Measurements from ENCODE around the gene EFNA4.

EFNA4 gene

GRCh38 chr1:155070721-155071569 lies 7.4 kb downstream of the EFNA4 start:
- H3K36me3 ChIP-seq (ENCODE audit: insufficient read depth, low read length), result no peaks in the 10 kb centered on the region
- peaks cover 13% of the 10 kb centered on the region for H3K4me1 ChIP-seq (ENCODE audit: insufficient read depth, low read length)
- H3K9ac ChIP-seq (ENCODE audit: low read length), result peak overlapping the region; percentile 35
- no peaks in the 10 kb centered on the region for H3K27me3 ChIP-seq (ENCODE audit: control insufficient read depth in 1 of 2, insufficient read depth in 2 of 2, low read length in 2 of 2)
- H3K4me3 ChIP-seq (ENCODE audit: low read depth in 1 of 2, low read length in 2 of 2), result peak overlapping the region; percentile 51 to 68
- H3K27ac ChIP-seq (ENCODE audit: low read depth, low read length), result peak overlapping the region; percentile 28
- no peaks in the 10 kb centered on the region for H3K9me3 ChIP-seq (ENCODE audit: low read length)

- no peaks in the 10 kb centered on the region for H3K27me3 ChIP-seq (ENCODE audit: control insufficient read depth in 1 of 2, insufficient read depth in 2 of 2, low read length in 2 of 2)
- H3K27ac ChIP-seq (ENCODE audit: low read depth, low read length), result no peak overlapping the region
- H3K4me1 ChIP-seq (ENCODE audit: insufficient read depth, low read length), result peaks cover 13% of the 10 kb centered on the region
- H3K9me3 ChIP-seq (ENCODE audit: low read length), result no peaks in the 10 kb centered on the region
- no peaks in the 10 kb centered on the region for H3K36me3 ChIP-seq (ENCODE audit: insufficient read depth, low read length)
- no peak overlapping the region for H3K4me3 ChIP-seq (ENCODE audit: low read depth in 1 of 2, low read length in 2 of 2)
- H3K9ac ChIP-seq (ENCODE audit: low read length), result no peak overlapping the region
Observed at GRCh38 chr1:155071701-155072100, 8.2 kb downstream of the EFNA4 start.

DNA sequence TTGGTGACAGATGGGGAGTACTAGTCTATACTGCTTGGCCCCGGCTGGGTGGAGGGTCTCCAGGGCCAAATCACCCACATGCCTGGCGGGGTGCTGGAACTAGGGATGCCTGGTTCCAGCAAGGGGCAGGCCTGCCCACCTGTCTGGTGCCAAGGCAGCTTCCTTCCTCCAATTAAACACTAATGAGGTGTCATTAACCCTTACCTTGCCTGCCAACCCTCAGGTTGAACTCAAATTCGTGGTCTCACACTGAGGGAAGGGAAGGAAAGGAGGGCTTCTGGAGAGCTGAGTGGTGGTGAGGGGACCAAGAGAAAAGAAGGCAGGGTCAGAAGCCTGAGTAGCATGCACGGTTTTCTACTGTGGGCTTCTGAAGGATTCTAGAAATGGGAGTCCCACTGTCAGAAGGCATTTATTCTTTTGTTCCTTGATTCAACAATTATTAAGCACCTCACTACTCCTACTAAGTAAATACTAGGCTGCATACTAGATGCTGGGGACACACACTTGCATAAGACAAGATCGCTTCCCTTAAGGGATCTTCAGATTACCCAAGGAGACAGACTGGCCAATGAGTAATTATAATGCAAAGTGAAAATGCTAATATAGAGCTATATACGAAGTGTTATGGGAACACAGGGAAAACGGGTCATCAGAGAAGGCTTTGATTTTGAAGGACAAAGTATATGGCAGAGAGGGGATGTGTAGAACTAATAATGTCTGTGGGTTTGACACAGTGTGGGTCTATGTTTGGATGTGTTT lies 9.2 kb downstream of the EFNA4 start:
- H3K9ac ChIP-seq (ENCODE audit: low read length), result no peak overlapping the region
- H3K36me3 ChIP-seq (ENCODE audit: insufficient read depth, low read length), result no peaks in the 10 kb centered on the region
- peaks cover 13% of the 10 kb centered on the region for H3K4me1 ChIP-seq (ENCODE audit: insufficient read depth, low read length)
- H3K9me3 ChIP-seq (ENCODE audit: low read length), result no peaks in the 10 kb centered on the region
- H3K27ac ChIP-seq (ENCODE audit: low read depth, low read length), result no peak overlapping the region
- no peak overlapping the region for H3K4me3 ChIP-seq (ENCODE audit: low read depth in 1 of 2, low read length in 2 of 2)
- H3K27me3 ChIP-seq (ENCODE audit: control insufficient read depth in 1 of 2, insufficient read depth in 2 of 2, low read length in 2 of 2), result no peaks in the 10 kb centered on the region

GRCh38 chr1:155073377-155074242 lies 10.1 kb downstream of the EFNA4 start:
- Histone ChIP-seq H3K27me3 (ENCODE audit: control insufficient read depth in 1 of 2, insufficient read depth in 2 of 2, low read length in 2 of 2) (peaks cover 0 to 4% of the 10 kb centered on the region in 2 donors), H3K4me3 (ENCODE audit: low read depth in 1 of 2, low read length in 2 of 2) (no peak overlapping the region), H3K27ac (ENCODE audit: low read depth, low read length) (no peak overlapping the region), H3K4me1 (ENCODE audit: insufficient read depth, low read length) (peaks cover 13% of the 10 kb centered on the region), H3K36me3 (ENCODE audit: insufficient read depth, low read length) (no peaks in the 10 kb centered on the region), H3K9ac (ENCODE audit: low read length) (no peak overlapping the region), H3K9me3 (ENCODE audit: low read length) (no peaks in the 10 kb centered on the region)

DNA sequence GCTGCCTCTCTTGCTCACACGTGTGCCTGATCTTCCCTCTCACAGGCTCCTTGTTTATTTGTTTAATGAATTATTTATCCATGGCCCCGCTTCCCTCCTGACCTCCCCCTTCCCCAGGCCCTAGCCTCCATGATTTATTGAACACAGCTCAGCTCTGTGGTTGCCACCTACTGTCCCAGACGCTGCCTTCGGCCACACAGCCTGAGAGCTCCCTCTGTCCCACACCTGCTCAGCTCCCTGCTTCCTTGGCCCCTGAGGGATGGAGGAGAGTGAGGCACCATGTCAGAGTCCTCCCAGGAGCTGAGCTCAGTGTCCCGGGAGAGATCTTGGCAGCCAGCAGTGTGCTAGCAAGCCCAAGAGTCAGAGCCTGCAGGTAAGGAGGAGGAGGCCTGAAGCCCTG lies 12.0 kb downstream of the EFNA4 start:
- peaks cover 25% of the 10 kb centered on the region for H3K4me1 ChIP-seq (ENCODE audit: insufficient read depth, low read length)

GRCh38 chr1:155076371-155076770 lies 12.8 kb downstream of the EFNA4 start:
- Histone ChIP-seq H3K27me3 (ENCODE audit: control insufficient read depth in 1 of 2, insufficient read depth in 2 of 2, low read length in 2 of 2) (peaks cover 22 to 30% of the 10 kb centered on the region in 2 donors), H3K4me1 (ENCODE audit: insufficient read depth, low read length) (peaks cover 28% of the 10 kb centered on the region)

More for the DNA sequence above, 12.0 kb downstream of the EFNA4 start:
- Histone ChIP-seq H3K9me3 (ENCODE audit: low read length) (no peaks in the 10 kb centered on the region), H3K27ac (ENCODE audit: low read depth, low read length) (no peak overlapping the region), H3K9ac (ENCODE audit: low read length) (no peak overlapping the region), H3K36me3 (ENCODE audit: insufficient read depth, low read length) (no peaks in the 10 kb centered on the region), H3K4me3 (ENCODE audit: low read depth in 1 of 2, low read length in 2 of 2) (no peak overlapping the region), H3K27me3 (ENCODE audit: control insufficient read depth in 1 of 2, insufficient read depth in 2 of 2, low read length in 2 of 2) (peaks cover 14 to 21% of the 10 kb centered on the region in 2 donors)

GRCh38 chr1:155077346-155077745 lies 13.8 kb downstream of the EFNA4 start:
- Histone ChIP-seq H3K9ac (ENCODE audit: low read length) (no peak overlapping the region), H3K4me3 (ENCODE audit: low read depth in 1 of 2, low read length in 2 of 2) (no peak overlapping the region), H3K36me3 (ENCODE audit: insufficient read depth, low read length) (no peaks in the 10 kb centered on the region), H3K4me1 (ENCODE audit: insufficient read depth, low read length) (peaks cover 34% of the 10 kb centered on the region), H3K9me3 (ENCODE audit: low read length) (no peaks in the 10 kb centered on the region), H3K27ac (ENCODE audit: low read depth, low read length) (no peak overlapping the region), H3K27me3 (ENCODE audit: control insufficient read depth in 1 of 2, insufficient read depth in 2 of 2, low read length in 2 of 2) (peaks cover 31 to 40% of the 10 kb centered on the region in 2 donors)

More at GRCh38 chr1:155076371-155076770, 12.8 kb downstream of the EFNA4 start:
- no peak overlapping the region for H3K9ac ChIP-seq (ENCODE audit: low read length)
- H3K27ac ChIP-seq (ENCODE audit: low read depth, low read length), result no peak overlapping the region
- no peaks in the 10 kb centered on the region for H3K9me3 ChIP-seq (ENCODE audit: low read length)
- no peak overlapping the region for H3K4me3 ChIP-seq (ENCODE audit: low read depth in 1 of 2, low read length in 2 of 2)
- no peaks in the 10 kb centered on the region for H3K36me3 ChIP-seq (ENCODE audit: insufficient read depth, low read length)

DNA sequence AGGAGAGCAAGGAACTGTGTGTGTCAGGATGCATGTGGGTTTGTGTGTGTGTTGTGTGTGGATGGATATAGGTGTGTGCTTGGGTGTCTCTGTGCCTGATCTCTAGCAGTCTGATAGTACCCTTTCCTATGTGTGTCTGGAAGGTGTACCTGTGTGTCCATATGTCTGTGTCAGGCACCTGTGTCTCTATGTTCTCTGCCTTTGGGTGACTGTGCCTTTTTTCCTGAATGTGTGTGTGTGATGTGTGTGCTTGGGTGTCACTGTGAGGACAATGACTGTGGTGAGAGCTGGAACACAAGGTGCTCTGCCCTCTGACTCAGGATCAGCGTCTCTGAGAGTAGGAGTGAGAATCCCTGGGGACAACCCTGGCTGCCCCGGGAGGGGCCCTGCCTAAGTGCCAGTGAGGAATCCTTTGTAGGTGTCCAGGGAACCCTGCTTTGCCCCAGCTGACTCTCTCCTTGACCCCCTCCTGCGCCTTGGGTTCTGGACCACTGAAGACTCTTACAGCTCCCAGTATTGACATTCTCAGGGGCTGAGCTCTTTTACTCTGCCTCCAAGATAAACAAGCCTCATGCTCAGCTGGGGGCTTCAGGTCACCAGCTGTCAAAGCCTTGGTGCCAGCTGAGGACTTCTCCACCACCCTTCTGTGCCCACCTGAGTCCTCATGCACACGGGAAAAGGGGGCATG lies 14.4 kb downstream of the EFNA4 start:
- no peak overlapping the region for H3K4me3 ChIP-seq (ENCODE audit: low read depth in 1 of 2, low read length in 2 of 2)
- peaks cover 36% of the 10 kb centered on the region for H3K4me1 ChIP-seq (ENCODE audit: insufficient read depth, low read length)
- H3K27me3 ChIP-seq (ENCODE audit: control insufficient read depth in 1 of 2, insufficient read depth in 2 of 2, low read length in 2 of 2), result peaks cover 36 to 45% of the 10 kb centered on the region in 2 donors
- no peak overlapping the region for H3K9ac ChIP-seq (ENCODE audit: low read length)
- H3K27ac ChIP-seq (ENCODE audit: low read depth, low read length), result no peak overlapping the region
- H3K9me3 ChIP-seq (ENCODE audit: low read length), result no peaks in the 10 kb centered on the region
- no peaks in the 10 kb centered on the region for H3K36me3 ChIP-seq (ENCODE audit: insufficient read depth, low read length)

DNA sequence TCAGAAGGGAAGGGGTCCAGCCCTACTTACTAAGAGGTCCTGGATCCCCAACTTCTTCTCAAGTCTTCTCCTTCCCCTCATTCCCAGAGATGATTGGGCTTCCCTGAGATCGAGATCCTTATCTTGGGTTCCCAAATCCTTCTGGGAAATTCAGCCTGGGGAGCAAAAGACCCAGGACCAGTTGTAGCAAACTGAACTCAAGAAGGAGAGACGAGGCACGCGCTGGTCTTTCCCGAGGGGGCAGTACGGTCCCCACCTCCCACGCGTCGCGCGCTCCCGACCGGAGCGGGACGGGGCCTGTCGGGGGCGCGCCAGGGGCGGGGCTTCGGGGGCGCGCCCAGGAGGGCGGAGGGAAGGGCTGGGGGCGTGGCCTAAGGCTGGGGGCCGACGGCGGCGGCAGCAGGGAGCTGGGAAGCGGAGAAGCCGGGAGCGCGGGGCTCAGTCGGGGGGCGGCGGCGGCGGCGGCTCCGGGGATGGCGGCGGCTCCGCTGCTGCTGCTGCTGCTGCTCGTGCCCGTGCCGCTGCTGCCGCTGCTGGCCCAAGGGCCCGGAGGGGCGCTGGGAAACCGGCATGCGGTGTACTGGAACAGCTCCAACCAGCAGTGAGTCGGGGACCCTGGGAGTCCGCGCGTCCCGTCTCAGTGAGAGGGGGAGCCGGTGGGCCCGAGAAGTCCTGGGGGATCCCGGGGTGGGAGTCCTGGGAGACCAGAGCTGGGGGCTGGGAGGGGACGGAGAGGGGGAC lies 15.1 kb downstream of the EFNA4 start, which contains the start of gene EFNA3:
Gene EFNA3, plus strand, starts transcription at position 369 of the 741 bp plus-strand sequence. Its CDS starts 105 bp downstream, at position 474.
- H3K9ac ChIP-seq (ENCODE audit: low read length), result no peak within 1 kb of the TSS
- no peak within 1 kb of the TSS for H3K27ac ChIP-seq (ENCODE audit: low read depth, low read length)
- H3K27me3 ChIP-seq (ENCODE audit: control insufficient read depth in 1 of 2, insufficient read depth in 2 of 2, low read length in 2 of 2), result peaks cover 43 to 53% of the 10 kb centered on the region in 2 donors
- H3K4me1 ChIP-seq (ENCODE audit: insufficient read depth, low read length), result peaks cover 36% of the 10 kb centered on the region
- peak within 1 kb of the TSS; percentile 23 to 24 for H3K4me3 ChIP-seq (ENCODE audit: low read depth in 1 of 2, low read length in 2 of 2)
- no peaks in the 10 kb centered on the region for H3K36me3 ChIP-seq (ENCODE audit: insufficient read depth, low read length)
- H3K9me3 ChIP-seq (ENCODE audit: low read length), result no peaks in the 10 kb centered on the region

GRCh38 chr1:155079210-155079486 lies 15.6 kb downstream of the EFNA4 start:
- H3K4me1 ChIP-seq (ENCODE audit: insufficient read depth, low read length), result peaks cover 39% of the 10 kb centered on the region
- peak overlapping the region; percentile 13 to 23 for H3K4me3 ChIP-seq (ENCODE audit: low read depth in 1 of 2, low read length in 2 of 2)

More at GRCh38 chr1:155079210-155079486, 15.6 kb downstream of the EFNA4 start:
- H3K27me3 ChIP-seq (ENCODE audit: control insufficient read depth in 1 of 2, insufficient read depth in 2 of 2, low read length in 2 of 2), result peaks cover 49 to 58% of the 10 kb centered on the region in 2 donors
- no peak overlapping the region for H3K27ac ChIP-seq (ENCODE audit: low read depth, low read length)
- H3K9me3 ChIP-seq (ENCODE audit: low read length), result no peaks in the 10 kb centered on the region
- no peaks in the 10 kb centered on the region for H3K36me3 ChIP-seq (ENCODE audit: insufficient read depth, low read length)
- H3K9ac ChIP-seq (ENCODE audit: low read length), result no peak overlapping the region
